Activated naive CD8-positive, alpha-beta T cell treated with anti-CD3 and anti-CD28 coated beads, Interleukin-2, amount 50 U/mL, for 24 hours (primary cell): ENCODE data around the gene MBOAT7.
"Not testable (repeated sequence)": the region's sequence is repeated elsewhere in the genome, so short reads cannot be mapped to it uniquely, and the experiment has no call there.

Source experiments
- ATAC-seq: fragments of 150-1000 bp; cut with Tn5 transposase; one replicate; pipeline ENCODE4 v1.10.0; 2021
- DNase-seq: peaks from one replicate; pipeline ENCODE4 v3.0.0; 2021
- H3K27ac Mint-ChIP-seq: one replicate; pipeline ENCODE4 v1.8.0; 2021; ENCODE audit warnings: mild to moderate bottlenecking, mixed read lengths
- H3K27me3 Mint-ChIP-seq: one replicate; pipeline ENCODE4 v1.8.0; 2021; ENCODE audit warnings: mixed read lengths
- H3K36me3 Mint-ChIP-seq: one replicate; pipeline ENCODE4 v1.8.0; 2021; ENCODE audit warnings: low read depth, mixed read lengths
- H3K4me1 Mint-ChIP-seq: one replicate; pipeline ENCODE4 v1.8.0; 2021; ENCODE audit warnings: mixed read lengths
- H3K4me3 Mint-ChIP-seq: one replicate; pipeline ENCODE4 v1.8.0; 2021; ENCODE audit warnings: mild to moderate bottlenecking, moderate library complexity, mixed read lengths
- H3K9me3 Mint-ChIP-seq: one replicate; pipeline ENCODE4 v1.8.0; 2021; ENCODE audit warnings: mixed read lengths

MBOAT7 gene

GRCh38 chr19:54204767-54205468 is 15.5 kb upstream of the MBOAT7 start:
- H3K4me3 Mint-ChIP-seq, result peak overlapping the region; percentile 95
- peaks cover 90% of the 10 kb centered on the region for H3K4me1 Mint-ChIP-seq
- ATAC-seq (no peak), DNase-seq (no peak)
- H3K27me3 Mint-ChIP-seq, result peaks cover 5% of the 10 kb centered on the region
- H3K27ac Mint-ChIP-seq, result peak overlapping the region; percentile 100
- H3K9me3 Mint-ChIP-seq, result no peaks in the 10 kb centered on the region
- H3K36me3 Mint-ChIP-seq, result peaks cover 80% of the 10 kb centered on the region

GRCh38 chr19:54203151-54203611 is 13.8 kb upstream of the MBOAT7 start:
- peak overlapping the region; percentile 100 for H3K27ac Mint-ChIP-seq
- H3K4me3 Mint-ChIP-seq, result peak overlapping the region; percentile 95
- peaks cover 83% of the 10 kb centered on the region for H3K4me1 Mint-ChIP-seq
- peaks cover 5% of the 10 kb centered on the region for H3K27me3 Mint-ChIP-seq
- peaks cover 75% of the 10 kb centered on the region for H3K36me3 Mint-ChIP-seq
- DNase-seq, result no peak
- no peak for ATAC-seq
- H3K9me3 Mint-ChIP-seq, result no peaks in the 10 kb centered on the region

- H3K27ac Mint-ChIP-seq, result peak overlapping the region; percentile 100
- ATAC-seq (no peak), DNase-seq (no peak)
- H3K4me3 Mint-ChIP-seq, result peak overlapping the region; percentile 95
- peaks cover 71% of the 10 kb centered on the region for H3K4me1 Mint-ChIP-seq
- peaks cover 5% of the 10 kb centered on the region for H3K27me3 Mint-ChIP-seq
- H3K9me3 Mint-ChIP-seq, result no peaks in the 10 kb centered on the region
- H3K36me3 Mint-ChIP-seq, result peaks cover 63% of the 10 kb centered on the region
Measured at GRCh38 chr19:54201980-54202379, 12.6 kb upstream of the MBOAT7 start.

- Mint-ChIP-seq H3K4me3 (peak overlapping the region; percentile 95), H3K27me3 (peaks cover 5% of the 10 kb centered on the region), H3K9me3 (no peaks in the 10 kb centered on the region), H3K4me1 (peaks cover 65% of the 10 kb centered on the region), H3K36me3 (peaks cover 56% of the 10 kb centered on the region), H3K27ac (peak overlapping the region; percentile 100)
- ATAC-seq, result no peak
- peak; percentile 22 for DNase-seq
Measured at GRCh38 chr19:54201172-54201701, 11.9 kb upstream of the MBOAT7 start.

GRCh38 chr19:54199401-54199800 is 10.0 kb upstream of the MBOAT7 start:
- Mint-ChIP-seq H3K27me3 (peaks cover 5% of the 10 kb centered on the region), H3K4me1 (peaks cover 46% of the 10 kb centered on the region)

GRCh38 chr19:54197121-54197520 is 7.7 kb upstream of the MBOAT7 start:
- ATAC-seq (no peak), DNase-seq (no peak)
- Mint-ChIP-seq H3K4me1 (peaks cover 31% of the 10 kb centered on the region), H3K9me3 (no peaks in the 10 kb centered on the region), H3K27ac (no peak overlapping the region), H3K36me3 (peaks cover 37% of the 10 kb centered on the region), H3K4me3 (no peak overlapping the region), H3K27me3 (peaks cover 5% of the 10 kb centered on the region)

More at GRCh38 chr19:54199401-54199800, 10.0 kb upstream of the MBOAT7 start:
- DNase-seq (no peak), ATAC-seq (no peak)
- Mint-ChIP-seq H3K4me3 (peak overlapping the region; percentile 95), H3K9me3 (no peaks in the 10 kb centered on the region), H3K27ac (peak overlapping the region; percentile 89), H3K36me3 (peaks cover 45% of the 10 kb centered on the region)

- Mint-ChIP-seq H3K27ac (no peak overlapping the region), H3K4me3 (no peak overlapping the region), H3K4me1 (peaks cover 31% of the 10 kb centered on the region), H3K36me3 (peaks cover 31% of the 10 kb centered on the region), H3K9me3 (no peaks in the 10 kb centered on the region), H3K27me3 (peaks cover 5% of the 10 kb centered on the region)
- ATAC-seq (no peak), DNase-seq (no peak)
Measured at GRCh38 chr19:54196536-54196935, 7.2 kb upstream of the MBOAT7 start.

- not testable (repeated sequence) for H3K27me3 Mint-ChIP-seq, ATAC-seq, DNase-seq, H3K9me3 Mint-ChIP-seq, H3K4me3 Mint-ChIP-seq, H3K27ac Mint-ChIP-seq
- Mint-ChIP-seq H3K36me3 (peaks cover 20% of the 10 kb centered on the region), H3K4me1 (peaks cover 25% of the 10 kb centered on the region)
Measured at GRCh38 chr19:54194463-54194862, 5.1 kb upstream of the MBOAT7 start.

GRCh38 chr19:54193011-54193410 is 3.6 kb upstream of the MBOAT7 start:
- no peaks in the 10 kb centered on the region for H3K27me3 Mint-ChIP-seq
- H3K27ac Mint-ChIP-seq, result no peak overlapping the region
- peak overlapping the region; percentile 21 for H3K4me3 Mint-ChIP-seq
- H3K4me1 Mint-ChIP-seq, result peaks cover 20% of the 10 kb centered on the region
- DNase-seq, result no peak
- H3K9me3 Mint-ChIP-seq, result no peaks in the 10 kb centered on the region
- peaks cover 20% of the 10 kb centered on the region for H3K36me3 Mint-ChIP-seq
- ATAC-seq, result no peak

- H3K36me3 Mint-ChIP-seq, result peaks cover 25% of the 10 kb centered on the region
- peaks cover 30% of the 10 kb centered on the region for H3K4me1 Mint-ChIP-seq
- no peaks in the 10 kb centered on the region for H3K9me3 Mint-ChIP-seq
- H3K27me3 Mint-ChIP-seq, result no peaks in the 10 kb centered on the region
- peak overlapping the region; percentile 88 for H3K27ac Mint-ChIP-seq
- no peak for ATAC-seq
- H3K4me3 Mint-ChIP-seq, result peak overlapping the region; percentile 85
- DNase-seq, result no peak
Measured at GRCh38 chr19:54191811-54192453, 2.6 kb upstream of the MBOAT7 start.

GRCh38 chr19:54191011-54191810 is 1.8 kb upstream of the MBOAT7 start, which contains the start of gene TSEN34:
Gene TSEN34, plus strand, starts transcription at chr19:54191308. Its CDS starts 57 bp downstream, at chr19:54191365.
- H3K27ac Mint-ChIP-seq, result peak within 1 kb of the TSS; percentile 98
- peak within 1 kb of the TSS; percentile 85 for H3K4me3 Mint-ChIP-seq
- no peaks in the 10 kb centered on the region for H3K27me3 Mint-ChIP-seq
- peak; percentile 20 for ATAC-seq
- peaks cover 32% of the 10 kb centered on the region for H3K4me1 Mint-ChIP-seq
- peaks cover 31% of the 10 kb centered on the region for H3K36me3 Mint-ChIP-seq
- H3K9me3 Mint-ChIP-seq, result no peaks in the 10 kb centered on the region
- DNase-seq, result peak; percentile 89

GRCh38 chr19:54190503-54191010 is 1.2 kb upstream of the MBOAT7 start:
- peaks cover 31% of the 10 kb centered on the region for H3K36me3 Mint-ChIP-seq
- H3K4me1 Mint-ChIP-seq, result peaks cover 32% of the 10 kb centered on the region
- H3K4me3 Mint-ChIP-seq, result peak overlapping the region; percentile 85
- H3K9me3 Mint-ChIP-seq, result no peaks in the 10 kb centered on the region
- ATAC-seq, result peak; percentile 63
- H3K27ac Mint-ChIP-seq, result peak overlapping the region; percentile 98
- DNase-seq, result peak; percentile 100
- no peaks in the 10 kb centered on the region for H3K27me3 Mint-ChIP-seq

- H3K4me3 Mint-ChIP-seq, result peak overlapping the region; percentile 85
- peaks cover 31% of the 10 kb centered on the region for H3K36me3 Mint-ChIP-seq
- DNase-seq (peak; percentile 100), ATAC-seq (peak; percentile 62)
- H3K27ac Mint-ChIP-seq, result peak overlapping the region; percentile 98
- H3K27me3 Mint-ChIP-seq, result no peaks in the 10 kb centered on the region
- no peaks in the 10 kb centered on the region for H3K9me3 Mint-ChIP-seq
- peaks cover 32% of the 10 kb centered on the region for H3K4me1 Mint-ChIP-seq
Measured at GRCh38 chr19:54189735-54190502, 539 bp upstream of the MBOAT7 start.
